ENCODE data around the gene ZNF747.
"Not testable (repeated sequence)": the region's sequence is repeated elsewhere in the genome, so short reads cannot be mapped to it uniquely, and the experiment has no call there.

Gene ZNF747

GRCh38 chr16:30546115-30546514 lies 11.5 kb upstream of the ZNF747 start:
- CTCF ChIA-PET: interaction anchor here (0.8 kb wide), 1 partner anchor 11 kb away, joined by 3 read pairs; no protein-coding TSS in a partner anchor
- POLR2A ChIA-PET: interaction anchor here (1.0 to 3.9 kb wide), 4 partner anchors 11 to 64 kb away, joined by 3 to 16 read pairs (median 10); partner anchors contain the start of genes ZNF688, ZNF689, ZNF747 and ZNF764
- TF ChIP-seq CTBP1 (IDR thresholded peaks at IDR 0.05; ENCODE audit: borderline replicate concordance) (no peak), ELF4 (IDR thresholded peaks at IDR 0.05) (no peak), FOXA1 (IDR thresholded peaks at IDR 0.05) (no peak), SUZ12 (IDR thresholded peaks at IDR 0.05) (no peak), FOXK2 (IDR thresholded peaks at IDR 0.05) (no peak), NFRKB (IDR thresholded peaks at IDR 0.05) (no peak), TARDBP (IDR thresholded peaks at IDR 0.05) (no peak), L3MBTL2 (conservative IDR thresholded peaks at IDR 0.05) (no peak), HDGF (IDR thresholded peaks at IDR 0.05; ENCODE audit: borderline replicate concordance) (no peak), ARNT (IDR thresholded peaks at IDR 0.05) (no peak), SP1 (IDR thresholded peaks at IDR 0.05) (no peak), ZNF384 (IDR thresholded peaks at IDR 0.05) (no peak), LEF1 (IDR thresholded peaks at IDR 0.05; ENCODE audit: borderline replicate concordance) (no peak), FOXM1 (IDR thresholded peaks at IDR 0.05; ENCODE audit: borderline replicate concordance) (no peak), BHLHE40 (IDR thresholded peaks at IDR 0.05; ENCODE audit: borderline replicate concordance) (no peak)
- TF ChIP-seq, protein P1, sequence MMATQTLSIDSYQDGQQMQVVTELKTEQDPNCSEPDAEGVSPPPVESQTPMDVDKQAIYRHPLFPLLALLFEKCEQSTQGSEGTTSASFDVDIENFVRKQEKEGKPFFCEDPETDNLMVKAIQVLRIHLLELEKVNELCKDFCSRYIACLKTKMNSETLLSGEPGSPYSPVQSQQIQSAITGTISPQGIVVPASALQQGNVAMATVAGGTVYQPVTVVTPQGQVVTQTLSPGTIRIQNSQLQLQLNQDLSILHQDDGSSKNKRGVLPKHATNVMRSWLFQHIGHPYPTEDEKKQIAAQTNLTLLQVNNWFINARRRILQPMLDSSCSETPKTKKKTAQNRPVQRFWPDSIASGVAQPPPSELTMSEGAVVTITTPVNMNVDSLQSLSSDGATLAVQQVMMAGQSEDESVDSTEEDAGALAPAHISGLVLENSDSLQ (IDR thresholded peaks at IDR 0.05): no peak
- no peak for DNase-seq (ENCODE audit: extremely low spot score)

GRCh38 chr16:30543067-30543466 lies 8.4 kb upstream of the ZNF747 start:
- TF ChIP-seq CTBP1 (IDR thresholded peaks at IDR 0.05; ENCODE audit: borderline replicate concordance): no peak
- TF ChIP-seq TARDBP (IDR thresholded peaks at IDR 0.05): no peak
- TF ChIP-seq ELF4 (IDR thresholded peaks at IDR 0.05): no peak
- TF ChIP-seq BHLHE40 (IDR thresholded peaks at IDR 0.05; ENCODE audit: borderline replicate concordance): no peak
- TF ChIP-seq SP1 (IDR thresholded peaks at IDR 0.05): no peak
- TF ChIP-seq HDGF (IDR thresholded peaks at IDR 0.05; ENCODE audit: borderline replicate concordance): no peak
- TF ChIP-seq L3MBTL2 (conservative IDR thresholded peaks at IDR 0.05): no peak
- no peak for TF ChIP-seq FOXA1 (IDR thresholded peaks at IDR 0.05)
- no peak for TF ChIP-seq ZNF384 (IDR thresholded peaks at IDR 0.05)
- no peak for TF ChIP-seq ARNT (IDR thresholded peaks at IDR 0.05)
- no peak for TF ChIP-seq LEF1 (IDR thresholded peaks at IDR 0.05; ENCODE audit: borderline replicate concordance)
- TF ChIP-seq, protein P1 (IDR thresholded peaks at IDR 0.05): no peak
- no peak for TF ChIP-seq FOXK2 (IDR thresholded peaks at IDR 0.05)
- TF ChIP-seq FOXM1 (IDR thresholded peaks at IDR 0.05; ENCODE audit: borderline replicate concordance): no peak
- no peak for TF ChIP-seq SUZ12 (IDR thresholded peaks at IDR 0.05)
- POLR2A ChIA-PET: interaction anchor here (1.6 to 11.3 kb wide), 5 partner anchors 8 to 29 kb away, joined by 4 to 181 read pairs (median 15); partner anchors contain the start of genes ZNF688, ZNF747 and ZNF764
- DNase-seq (ENCODE audit: extremely low spot score): no peak
- CTCF ChIA-PET: interaction anchor here (1.1 to 1.6 kb wide), 2 partner anchors 15 to 72 kb away, joined by 4 to 6 read pairs; partner anchors contain the start of gene ZNF764

- CTCF ChIA-PET: interaction anchor here (1.6 kb wide), 1 partner anchor 16 kb away, joined by 6 read pairs; the partner anchor contains the start of gene ZNF764
- POLR2A ChIA-PET: interaction anchor here (0.8 to 11.3 kb wide), 8 partner anchors 12 to 164 kb away, joined by 3 to 181 read pairs (median 4); partner anchors contain the start of genes DCTPP1, ZNF688 and ZNF764
- no peak for DNase-seq (ENCODE audit: extremely low spot score)
- TF ChIP-seq HDGF (IDR thresholded peaks at IDR 0.05; ENCODE audit: borderline replicate concordance): 0 out of 2 replicates have a peak, but pooled peaks have one; percentile 17
- no peak for TF ChIP-seq NFRKB (IDR thresholded peaks at IDR 0.05)
Observed at GRCh38 chr16:30541502-30542329, 7.1 kb upstream of the ZNF747 start.

DNA sequence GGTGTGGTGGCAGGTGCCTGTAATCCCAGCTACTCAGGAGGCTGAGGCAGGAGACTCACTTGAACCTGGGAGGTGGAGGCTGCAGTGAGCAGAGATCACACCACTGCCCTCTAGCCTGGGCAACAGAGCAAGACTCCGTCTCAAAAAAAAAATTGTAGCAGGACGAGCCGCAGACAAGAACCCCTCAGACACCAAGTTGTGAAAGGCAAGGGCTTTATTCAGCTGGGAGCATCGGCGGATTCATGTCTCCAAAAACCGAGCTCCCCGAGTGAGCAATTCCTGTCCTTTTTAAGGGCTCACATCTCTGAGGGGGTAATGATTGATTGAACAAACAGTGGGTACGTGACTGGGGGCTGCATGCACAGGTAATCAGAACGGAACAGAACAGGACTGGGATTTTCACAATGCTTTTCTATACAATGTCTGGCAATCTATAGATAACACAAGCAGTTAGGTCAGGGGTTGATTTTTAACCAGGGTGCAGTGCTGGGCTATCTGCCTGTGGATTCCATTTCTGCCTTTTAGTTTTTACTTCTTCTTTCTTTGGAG lies 6.3 kb upstream of the ZNF747 start:
- DNase-seq (ENCODE audit: extremely low spot score); CTCF ChIA-PET: not testable (repeated sequence)
- POLR2A ChIA-PET: interaction anchor here (0.8 to 11.3 kb wide), 10 partner anchors 9 to 163 kb away, joined by 3 to 181 read pairs (median 4); partner anchors contain the start of genes DCTPP1, ZNF688 and ZNF764

GRCh38 chr16:30539986-30540526 lies 5.4 kb upstream of the ZNF747 start:
- CTCF ChIA-PET: not testable (repeated sequence)

DNA sequence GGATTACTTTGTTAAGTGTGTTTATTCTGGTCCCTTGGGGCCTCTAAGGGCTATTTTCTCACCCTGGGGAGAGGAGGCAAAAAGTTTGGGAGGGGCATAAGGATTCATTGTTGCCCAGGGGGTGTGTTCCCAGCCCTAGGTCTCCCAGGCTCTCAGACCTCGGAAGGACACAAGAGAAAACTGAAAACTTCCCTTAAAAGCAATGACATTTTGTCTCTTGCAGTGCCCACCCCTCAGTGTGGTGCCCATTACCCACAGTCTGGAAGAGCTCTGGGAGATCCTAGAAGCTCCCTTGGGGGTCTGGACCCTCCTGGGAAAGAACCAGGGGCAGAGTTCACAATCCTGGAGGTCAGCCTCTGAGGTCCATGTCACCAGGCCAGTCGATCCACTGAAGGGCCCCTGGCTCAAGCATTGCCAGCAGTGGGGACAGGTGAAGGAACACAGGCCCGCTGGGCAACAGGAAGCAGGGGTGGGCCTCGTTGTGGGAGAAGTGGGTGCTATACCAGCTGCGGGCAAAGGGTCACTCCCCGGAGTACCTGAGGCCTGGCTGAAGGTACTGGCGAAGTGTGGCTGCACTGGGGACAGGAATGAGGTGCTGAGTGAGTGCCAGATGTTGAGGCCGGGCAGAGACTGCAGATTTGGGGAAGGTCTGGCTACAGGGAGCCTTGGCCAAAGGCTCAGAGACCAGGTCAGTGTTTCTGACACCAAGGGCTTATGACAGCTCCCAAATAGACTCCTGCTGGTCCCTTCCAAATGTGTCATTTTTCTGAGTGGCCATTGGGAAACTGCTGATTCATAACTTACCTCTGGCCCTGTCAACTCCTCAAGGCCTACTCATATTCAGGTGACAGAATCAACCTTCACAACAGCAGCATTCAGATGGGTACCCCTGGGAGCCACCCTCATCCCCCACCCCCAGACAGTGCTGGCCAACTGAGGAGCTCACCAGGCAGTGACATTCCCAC lies 4.6 kb upstream of the ZNF747 start:
- DNase-seq (ENCODE audit: extremely low spot score): no peak
- CTCF ChIA-PET: interaction anchor here (0.5 kb wide), 1 partner anchor 51 kb away, joined by 4 read pairs; no protein-coding TSS in a partner anchor
- TF ChIP-seq FOXM1 (IDR thresholded peaks at IDR 0.05; ENCODE audit: borderline replicate concordance) (no peak), CTBP1 (IDR thresholded peaks at IDR 0.05; ENCODE audit: borderline replicate concordance) (no peak), SP1 (IDR thresholded peaks at IDR 0.05) (no peak), ELF4 (IDR thresholded peaks at IDR 0.05) (no peak), ZNF384 (IDR thresholded peaks at IDR 0.05) (no peak), BHLHE40 (IDR thresholded peaks at IDR 0.05; ENCODE audit: borderline replicate concordance) (no peak), FOXA1 (IDR thresholded peaks at IDR 0.05) (no peak), L3MBTL2 (conservative IDR thresholded peaks at IDR 0.05) (no peak), TARDBP (IDR thresholded peaks at IDR 0.05) (no peak)
- TF ChIP-seq, protein P1 (IDR thresholded peaks at IDR 0.05): no peak
- POLR2A ChIA-PET: interaction anchor here (1.0 to 11.3 kb wide), 5 partner anchors 10 to 109 kb away, joined by 3 to 181 read pairs (median 4); partner anchors contain the start of genes DCTPP1, ZNF688 and ZNF764

More at GRCh38 chr16:30539986-30540526, 5.4 kb upstream of the ZNF747 start:
- DNase-seq (ENCODE audit: extremely low spot score): not testable (repeated sequence)
- POLR2A ChIA-PET: interaction anchor here (0.8 to 11.3 kb wide), 7 partner anchors 10 to 110 kb away, joined by 3 to 181 read pairs (median 3); partner anchors contain the start of genes DCTPP1, ZNF688 and ZNF764

DNA sequence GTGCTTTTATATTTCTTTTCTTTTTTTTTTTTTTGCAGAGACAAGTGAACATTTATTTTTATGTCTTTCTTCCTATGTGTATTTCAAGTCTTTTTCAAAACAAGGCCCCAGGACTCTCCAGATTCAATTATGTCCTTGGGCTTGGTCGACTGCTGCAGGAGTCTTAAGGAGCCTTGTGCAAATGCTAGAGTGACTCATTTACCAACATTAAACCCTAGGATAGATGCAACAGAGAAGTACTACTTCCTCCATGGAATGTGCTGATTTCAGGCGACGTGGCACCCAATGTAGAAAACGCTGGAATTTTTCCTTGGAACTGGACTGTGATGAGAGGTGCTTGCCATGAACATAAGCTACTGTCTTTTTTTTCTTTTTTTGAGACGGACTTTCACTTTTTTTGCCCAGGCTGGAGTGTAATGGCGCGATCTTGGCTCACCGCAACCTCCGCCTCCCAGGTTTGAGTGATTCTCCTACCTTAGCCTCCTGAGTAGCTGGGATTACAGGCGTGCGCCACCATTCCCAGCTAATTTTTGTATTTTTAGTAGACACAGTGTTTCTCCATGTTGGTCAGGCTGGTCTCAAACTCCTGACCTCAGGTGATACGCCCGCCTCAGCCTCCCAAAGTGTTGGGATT lies 1.9 kb upstream of the ZNF747 start:
- POLR2A ChIA-PET: interaction anchor here (0.9 to 11.3 kb wide), 21 partner anchors 7 to 353 kb away, joined by 3 to 181 read pairs (median 12); partner anchors contain the start of genes CORO1A, DCTPP1, FBRS and SEPHS2
- DNase-seq (ENCODE audit: extremely low spot score): not testable (repeated sequence)
- CTCF ChIA-PET: interaction anchor here (0.6 to 1.9 kb wide), 8 partner anchors 9 to 107 kb away, joined by 3 to 12 read pairs (median 6); partner anchors contain the start of gene DCTPP1

All from HEK293T (cell line).